Measurements from ENCODE around the gene SPACDR.

Gene SPACDR

DNA sequence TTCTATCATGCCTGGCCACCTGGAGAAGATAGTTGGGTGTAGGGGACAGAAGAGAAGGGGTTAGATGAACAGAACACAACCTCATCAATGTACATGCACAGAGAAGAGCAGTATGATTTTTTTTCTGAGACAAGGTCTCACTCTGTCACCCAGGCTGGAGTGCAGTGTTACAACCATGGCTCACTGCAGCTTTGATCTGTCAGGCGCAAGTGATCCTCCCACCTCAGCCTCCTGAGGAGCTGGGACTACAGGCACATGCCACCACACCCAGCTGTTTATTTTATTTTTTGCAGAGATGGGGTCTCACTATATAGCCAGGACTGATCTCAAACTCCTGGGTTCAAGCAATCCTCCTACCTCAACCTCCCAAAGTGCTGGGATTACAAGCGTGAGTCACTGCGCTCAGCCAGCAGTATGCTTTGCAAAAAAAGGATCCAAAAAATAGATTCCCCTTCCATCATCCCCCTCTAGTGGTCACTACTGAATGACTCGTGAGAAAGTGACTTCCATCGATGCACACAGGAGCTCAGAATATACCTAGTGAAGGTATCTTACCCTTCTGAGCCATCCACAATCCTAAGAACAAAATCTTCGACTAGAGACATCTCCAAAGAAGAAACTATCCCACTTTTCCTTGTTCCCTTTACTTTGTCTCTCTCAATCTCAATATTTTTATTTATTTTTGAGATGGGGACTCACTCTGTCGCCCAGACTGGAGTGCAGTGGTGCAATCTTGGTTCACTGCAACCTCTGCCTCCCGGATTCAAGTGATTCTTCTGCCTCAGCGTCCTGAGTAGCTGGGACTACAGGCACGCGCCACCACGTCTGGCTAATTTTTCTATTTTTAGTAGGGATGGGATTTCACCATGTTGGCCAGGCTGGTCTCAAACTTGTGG, 56.5 kb downstream of the SPACDR start:
- WGBS (ENCODE audit: insufficient coverage) = 64% methylated on average over 10 of the region's 12 CpGs
- POLR2A ChIA-PET = interaction anchor here (0.7 kb wide), 1 partner anchor 120 kb away, joined by 3 read pairs; no protein-coding TSS in a partner anchor

DNA sequence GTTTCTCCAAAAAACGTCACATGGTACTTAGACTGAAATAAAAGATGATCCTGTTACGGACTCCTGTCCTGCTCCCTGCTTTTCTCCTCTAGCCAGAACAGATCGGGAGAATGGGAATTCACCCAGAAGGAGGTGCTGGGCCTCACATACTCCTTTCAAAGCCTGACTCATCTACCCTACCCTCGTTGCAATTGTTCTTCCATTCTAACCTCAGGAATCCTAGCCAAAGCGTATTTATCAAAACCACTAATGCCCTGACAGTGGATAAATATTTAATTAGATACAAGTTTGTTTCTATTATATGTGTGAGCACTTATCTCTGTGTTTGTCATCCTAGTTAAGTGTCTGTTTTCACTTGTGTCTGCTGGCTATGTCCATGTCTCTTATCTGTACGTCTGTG, 57.3 kb downstream of the SPACDR start:
- H3K9me3 ChIP-seq (ENCODE audit: control extremely low read depth in 1 of 5, control insufficient read depth in 4 of 5, insufficient read depth in 2 of 5, low read depth in 1 of 5, low read length in 4 of 5) = no peaks in the 10 kb centered on the region
- ChIA-PET CTCF (interaction anchor here (1.2 to 4.9 kb wide), 19 partner anchors 8 to 60 kb away, joined by 3 to 28 read pairs (median 6); partner anchors contain the start of genes PILRA and PILRB), POLR2A (no interaction called here)
- no peaks in the 10 kb centered on the region for H3K36me3 ChIP-seq (ENCODE audit: control insufficient read depth in 4 of 4, insufficient read depth in 4 of 4, low read length in 3 of 4)
- no peaks in the 10 kb centered on the region for H3K27me3 ChIP-seq (replicated peaks in 2 of 5; ENCODE audit: control insufficient read depth in 4 of 5, insufficient read depth in 5 of 5, low read length in 4 of 5)
- WGBS (ENCODE audit: insufficient coverage) = 42% methylated on average over 2 of the region's 6 CpGs
- H3K4me3 ChIP-seq (ENCODE audit: control insufficient read depth in 1 of 7, extremely low read depth in 1 of 7, insufficient read depth in 4 of 7, low read depth in 2 of 7, low read length in 6 of 7) = no peak overlapping the region
- H3K27ac ChIP-seq (ENCODE audit: insufficient read depth in 1 of 2, low read depth in 1 of 2, low read length in 2 of 2, poor library complexity in 1 of 2, severe bottlenecking in 2 of 2) = no peak overlapping the region
- DNase-seq = no peak
- no peaks in the 10 kb centered on the region for H3K4me1 ChIP-seq (ENCODE audit: control extremely low read depth in 1 of 4, control insufficient read depth in 4 of 4, insufficient read depth in 4 of 4, low read length in 3 of 4)

More for the DNA sequence above, 56.5 kb downstream of the SPACDR start:
- Histone ChIP-seq H3K27ac (ENCODE audit: insufficient read depth in 1 of 2, low read depth in 1 of 2, low read length in 2 of 2, poor library complexity in 1 of 2, severe bottlenecking in 2 of 2) (no peak overlapping the region), H3K4me3 (ENCODE audit: control insufficient read depth in 1 of 7, extremely low read depth in 1 of 7, insufficient read depth in 4 of 7, low read depth in 2 of 7, low read length in 6 of 7) (no peak overlapping the region), H3K9me3 (ENCODE audit: control extremely low read depth in 1 of 5, control insufficient read depth in 4 of 5, insufficient read depth in 2 of 5, low read depth in 1 of 5, low read length in 4 of 5) (no peaks in the 10 kb centered on the region), H3K4me1 (ENCODE audit: control extremely low read depth in 1 of 4, control insufficient read depth in 4 of 4, insufficient read depth in 4 of 4, low read length in 3 of 4) (no peaks in the 10 kb centered on the region), H3K27me3 (replicated peaks in 2 of 5; ENCODE audit: control insufficient read depth in 4 of 5, insufficient read depth in 5 of 5, low read length in 4 of 5) (no peaks in the 10 kb centered on the region), H3K36me3 (ENCODE audit: control insufficient read depth in 4 of 4, insufficient read depth in 4 of 4, low read length in 3 of 4) (no peaks in the 10 kb centered on the region)
- peak; percentile 73 to 86 (median 81) for DNase-seq
- CTCF ChIA-PET = interaction anchor here (1.0 to 4.9 kb wide), 22 partner anchors 7 to 78 kb away, joined by 3 to 28 read pairs (median 6); partner anchors contain the start of genes PILRA and PILRB

All from common myeloid progenitor, CD34-positive (primary cell).